H4 (cell line): ENCODE results near the gene ZNG1E. TPM values are rescaled to one million over a fixed set of nuclear protein-coding genes. Genes with fewer than 3 reads are reported as not detected.
"Not testable (repeated sequence)": the region's sequence is repeated elsewhere in the genome, so short reads cannot be mapped to it uniquely, and the experiment has no call there.

Experiments
- DNase-seq: peaks from one replicate; pipeline ENCODE4 v3.0.0-alpha.2; 2015; ENCODE audit warnings: low spot score
- total RNA-seq: library from RNA; depleted of rRNA; stranded (reverse); fragments of >200 nt; shearing (Covaris generic); gene quantifications from 2 replicates; pipeline ENCODE4 v1.2.3, GENCODE V29; 2014; rRNA removed

The ZNG1E gene
- total RNA-seq, result 51.8 and 69.2 TPM in 2 replicates

DNA sequence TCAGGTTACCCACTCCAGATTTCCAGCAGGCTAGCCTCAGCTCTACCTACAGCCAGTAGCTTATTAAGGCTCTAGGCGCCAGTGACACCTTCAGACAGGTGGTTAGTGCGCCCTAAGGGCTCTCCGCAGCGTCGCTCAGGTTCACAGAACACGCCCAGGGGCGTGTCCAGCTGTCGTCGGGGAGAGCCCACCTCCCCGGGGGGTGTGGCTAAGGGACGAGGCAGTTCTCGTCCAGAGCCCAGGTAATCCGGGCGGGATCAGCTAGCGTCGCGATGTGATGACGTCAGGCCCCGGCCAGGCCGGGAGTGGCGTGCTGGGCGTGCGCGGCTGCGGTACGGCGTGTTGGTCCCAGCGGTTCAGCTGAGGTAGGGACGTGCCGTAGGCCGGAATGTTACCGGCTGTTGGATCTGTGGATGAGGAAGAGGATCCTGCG, at the start of gene ZNG1E:
TSS of gene ZNG1E (plus strand) at position 340 of the 433 bp plus-strand sequence. CDS start at position 389, 49 bp downstream.
- DNase-seq, result peak; percentile 17

DNA sequence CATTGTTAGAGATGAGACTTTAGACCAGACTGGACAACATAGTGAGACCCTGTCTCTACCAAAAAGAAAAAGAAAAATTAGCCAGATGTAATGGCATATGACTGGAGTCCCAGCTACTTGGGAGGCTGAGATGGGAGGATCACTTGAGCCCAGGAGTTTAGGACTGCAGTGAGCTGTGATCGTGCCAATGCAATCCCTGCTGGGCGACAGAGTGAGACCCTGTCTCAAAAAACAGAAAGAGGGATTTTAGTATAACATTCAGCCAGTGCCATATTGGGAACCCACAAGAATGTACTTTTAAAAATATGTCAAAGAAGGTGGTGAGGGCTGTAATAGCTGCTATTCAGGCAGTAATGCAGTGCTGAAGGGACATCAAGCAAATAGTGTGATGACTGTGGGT, 2.1 kb upstream of the ZNG1E start:
- DNase-seq, result not testable (repeated sequence)

DNA sequence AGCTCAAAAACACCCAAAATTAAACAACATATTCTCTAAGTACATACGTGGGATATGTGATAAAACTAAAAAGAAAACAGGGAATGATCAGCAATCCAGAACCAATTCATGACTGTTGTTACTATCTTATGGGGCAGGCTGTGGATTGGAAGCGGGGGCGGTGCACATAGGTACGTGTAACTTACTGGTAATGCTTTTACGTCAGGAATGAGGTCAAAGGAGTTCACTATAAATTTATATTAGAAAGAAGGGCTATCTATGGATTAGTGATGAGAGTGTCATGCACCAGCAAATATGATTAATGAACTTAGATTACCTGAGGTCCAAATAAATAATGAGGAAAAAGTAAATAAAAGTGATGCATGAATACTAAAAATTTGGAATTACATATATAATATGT, 710 bp upstream of the ZNG1E start:
- DNase-seq, result not testable (repeated sequence)

DNA sequence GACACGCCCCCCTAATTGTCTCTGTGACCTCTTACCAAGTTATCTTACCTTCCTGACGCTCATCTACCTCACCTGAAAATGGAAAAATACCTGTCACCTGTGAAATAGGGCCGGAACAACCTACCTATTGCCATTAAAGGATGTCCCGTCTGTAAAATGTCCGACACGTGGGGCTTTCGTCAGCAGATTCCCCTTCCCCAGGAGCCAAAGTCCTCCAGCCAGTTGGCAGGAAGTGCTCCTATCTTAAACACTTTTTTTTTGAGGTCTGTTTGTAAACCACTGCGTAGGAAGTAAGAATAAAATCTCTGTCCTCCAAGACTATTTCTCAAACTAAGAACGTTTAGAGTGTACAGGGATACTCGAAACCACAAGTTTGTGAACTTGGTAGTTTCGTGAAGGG, 661 bp downstream of the ZNG1E start:
- not testable (repeated sequence) for DNase-seq

GRCh38 chr9:65678533-65678932, 2.8 kb downstream of the ZNG1E start:
- not testable (repeated sequence) for DNase-seq

GRCh38 chr9:65703550-65703949, 27.8 kb downstream of the ZNG1E start:
- DNase-seq, result not testable (repeated sequence)

GRCh38 chr9:65714445-65714844, 38.7 kb downstream of the ZNG1E start:
- not testable (repeated sequence) for DNase-seq

DNA sequence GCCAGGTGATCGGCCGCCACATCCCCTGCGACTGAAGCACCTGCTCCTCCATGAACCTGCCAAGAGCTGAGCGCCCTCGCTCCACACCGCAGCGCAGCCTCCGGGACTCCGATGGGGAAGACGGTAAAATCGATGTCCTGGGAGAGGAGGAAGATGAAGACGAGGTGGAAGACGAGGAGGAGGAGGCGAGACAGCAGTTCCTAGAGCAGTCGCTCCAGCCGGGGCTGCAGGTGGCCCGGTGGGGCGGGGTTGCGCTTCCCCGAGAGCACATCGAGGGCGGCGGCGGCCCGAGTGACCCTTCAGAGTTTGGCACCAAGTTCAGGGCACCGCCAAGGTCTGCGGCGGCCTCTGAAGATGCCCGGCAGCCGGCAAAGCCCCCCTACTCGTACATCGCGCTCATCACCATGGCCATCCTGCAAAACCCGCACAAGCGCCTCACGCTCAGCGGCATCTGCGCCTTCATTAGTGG, 61.4 kb downstream of the ZNG1E start, which contains the start of gene FOXD4L4:
TSS of gene FOXD4L4 (plus strand) at position 51 of the 469 bp plus-strand sequence. CDS start at position 51, 0 bp downstream.
- DNase-seq, result not testable (repeated sequence)

- DNase-seq, result not testable (repeated sequence)
Measured at GRCh38 chr9:65738133-65738532, 62.4 kb downstream of the ZNG1E start.

Other genes with a start within 250 kb of the ZNG1E start
- not detected in 2 replicates for gene FOXD4L4, start 61.2 kb downstream of the ZNG1E start, total RNA-seq